ENCODE measurements around the gene COX8A.

The COX8A gene

GRCh38 chr11:64015935-64016845 is 41.8 kb downstream of the COX8A start:
- H3K27ac ChIP-seq (replicated peaks): no peak overlapping the region
- no peaks in the 10 kb centered on the region for H3K27me3 ChIP-seq (ENCODE audit: insufficient read depth, poor library complexity, severe bottlenecking)
- TF ChIP-seq GABPA (IDR thresholded peaks at IDR 0.05; ENCODE audit: low read depth) (no peak), POLR2AphosphoS5 (IDR thresholded peaks at IDR 0.05; ENCODE audit: low read depth) (no peak), SPI1 (IDR thresholded peaks at IDR 0.05; ENCODE audit: borderline replicate concordance, low read depth) (no peak)
- TF ChIP-seq, protein P1, sequence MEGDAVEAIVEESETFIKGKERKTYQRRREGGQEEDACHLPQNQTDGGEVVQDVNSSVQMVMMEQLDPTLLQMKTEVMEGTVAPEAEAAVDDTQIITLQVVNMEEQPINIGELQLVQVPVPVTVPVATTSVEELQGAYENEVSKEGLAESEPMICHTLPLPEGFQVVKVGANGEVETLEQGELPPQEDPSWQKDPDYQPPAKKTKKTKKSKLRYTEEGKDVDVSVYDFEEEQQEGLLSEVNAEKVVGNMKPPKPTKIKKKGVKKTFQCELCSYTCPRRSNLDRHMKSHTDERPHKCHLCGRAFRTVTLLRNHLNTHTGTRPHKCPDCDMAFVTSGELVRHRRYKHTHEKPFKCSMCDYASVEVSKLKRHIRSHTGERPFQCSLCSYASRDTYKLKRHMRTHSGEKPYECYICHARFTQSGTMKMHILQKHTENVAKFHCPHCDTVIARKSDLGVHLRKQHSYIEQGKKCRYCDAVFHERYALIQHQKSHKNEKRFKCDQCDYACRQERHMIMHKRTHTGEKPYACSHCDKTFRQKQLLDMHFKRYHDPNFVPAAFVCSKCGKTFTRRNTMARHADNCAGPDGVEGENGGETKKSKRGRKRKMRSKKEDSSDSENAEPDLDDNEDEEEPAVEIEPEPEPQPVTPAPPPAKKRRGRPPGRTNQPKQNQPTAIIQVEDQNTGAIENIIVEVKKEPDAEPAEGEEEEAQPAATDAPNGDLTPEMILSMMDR (IDR thresholded peaks at IDR 0.05; ENCODE audit: insufficient read depth, low read length): no peak
- TF ChIP-seq, protein P2, sequence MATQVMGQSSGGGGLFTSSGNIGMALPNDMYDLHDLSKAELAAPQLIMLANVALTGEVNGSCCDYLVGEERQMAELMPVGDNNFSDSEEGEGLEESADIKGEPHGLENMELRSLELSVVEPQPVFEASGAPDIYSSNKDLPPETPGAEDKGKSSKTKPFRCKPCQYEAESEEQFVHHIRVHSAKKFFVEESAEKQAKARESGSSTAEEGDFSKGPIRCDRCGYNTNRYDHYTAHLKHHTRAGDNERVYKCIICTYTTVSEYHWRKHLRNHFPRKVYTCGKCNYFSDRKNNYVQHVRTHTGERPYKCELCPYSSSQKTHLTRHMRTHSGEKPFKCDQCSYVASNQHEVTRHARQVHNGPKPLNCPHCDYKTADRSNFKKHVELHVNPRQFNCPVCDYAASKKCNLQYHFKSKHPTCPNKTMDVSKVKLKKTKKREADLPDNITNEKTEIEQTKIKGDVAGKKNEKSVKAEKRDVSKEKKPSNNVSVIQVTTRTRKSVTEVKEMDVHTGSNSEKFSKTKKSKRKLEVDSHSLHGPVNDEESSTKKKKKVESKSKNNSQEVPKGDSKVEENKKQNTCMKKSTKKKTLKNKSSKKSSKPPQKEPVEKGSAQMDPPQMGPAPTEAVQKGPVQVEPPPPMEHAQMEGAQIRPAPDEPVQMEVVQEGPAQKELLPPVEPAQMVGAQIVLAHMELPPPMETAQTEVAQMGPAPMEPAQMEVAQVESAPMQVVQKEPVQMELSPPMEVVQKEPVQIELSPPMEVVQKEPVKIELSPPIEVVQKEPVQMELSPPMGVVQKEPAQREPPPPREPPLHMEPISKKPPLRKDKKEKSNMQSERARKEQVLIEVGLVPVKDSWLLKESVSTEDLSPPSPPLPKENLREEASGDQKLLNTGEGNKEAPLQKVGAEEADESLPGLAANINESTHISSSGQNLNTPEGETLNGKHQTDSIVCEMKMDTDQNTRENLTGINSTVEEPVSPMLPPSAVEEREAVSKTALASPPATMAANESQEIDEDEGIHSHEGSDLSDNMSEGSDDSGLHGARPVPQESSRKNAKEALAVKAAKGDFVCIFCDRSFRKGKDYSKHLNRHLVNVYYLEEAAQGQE (IDR thresholded peaks at IDR 0.05; ENCODE audit: insufficient replicate concordance, low read depth): no peak
- no peak overlapping the region for H3K4me3 ChIP-seq (replicated peaks; ENCODE audit: insufficient read depth, low read length)
- DNase-seq (ENCODE audit: low read depth in 1 of 2, low spot score in 1 of 2): no peak

DNA sequence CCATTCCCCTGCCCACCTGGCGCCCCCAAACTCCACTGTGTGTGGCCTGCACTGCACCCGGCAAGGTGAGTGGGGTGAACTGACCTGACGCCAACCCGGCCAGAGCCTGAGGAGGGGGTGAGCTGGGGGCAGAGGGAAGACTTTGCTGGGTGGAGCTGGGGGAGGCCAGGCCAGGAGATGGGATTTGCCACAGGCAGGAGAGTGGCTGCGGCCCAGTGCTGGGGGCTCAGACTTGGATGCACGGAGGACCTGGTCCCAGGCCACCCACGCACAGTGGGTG is 43.5 kb downstream of the COX8A start:
- no peak for TF ChIP-seq SPI1 (IDR thresholded peaks at IDR 0.05; ENCODE audit: borderline replicate concordance, low read depth)
- TF ChIP-seq GABPA (IDR thresholded peaks at IDR 0.05; ENCODE audit: low read depth): no peak
- TF ChIP-seq, protein P1 (IDR thresholded peaks at IDR 0.05; ENCODE audit: insufficient read depth, low read length): no peak
- TF ChIP-seq POLR2AphosphoS5 (IDR thresholded peaks at IDR 0.05; ENCODE audit: low read depth): no peak

DNA sequence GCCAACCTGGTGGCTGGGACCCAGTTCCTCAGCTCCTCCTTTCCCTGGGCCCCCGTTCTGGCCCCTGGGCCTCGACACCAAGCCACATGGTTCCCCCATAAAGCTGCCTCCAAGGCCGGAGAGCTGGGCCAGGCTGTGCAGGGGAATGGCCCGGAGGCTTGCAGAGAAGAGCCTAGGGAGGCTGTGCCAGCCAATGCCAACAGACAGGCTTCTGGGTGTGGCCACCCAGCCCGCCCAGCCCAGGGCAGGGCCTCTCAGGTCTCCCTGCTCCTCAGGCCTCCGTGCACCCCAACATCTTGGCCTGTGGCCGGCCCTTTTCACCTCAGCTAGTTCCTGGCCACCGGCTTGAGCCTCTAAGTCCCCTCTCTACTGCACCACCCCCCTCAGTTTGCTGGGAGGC is 43.9 kb downstream of the COX8A start:
- TF ChIP-seq GABPA (IDR thresholded peaks at IDR 0.05; ENCODE audit: low read depth): no peak
- no peak for TF ChIP-seq SPI1 (IDR thresholded peaks at IDR 0.05; ENCODE audit: borderline replicate concordance, low read depth)
- TF ChIP-seq, protein P1 (IDR thresholded peaks at IDR 0.05; ENCODE audit: insufficient read depth, low read length): no peak
- no peak for TF ChIP-seq POLR2AphosphoS5 (IDR thresholded peaks at IDR 0.05; ENCODE audit: low read depth)
- TF ChIP-seq, protein P2 (IDR thresholded peaks at IDR 0.05; ENCODE audit: insufficient replicate concordance, low read depth): no peak
- Histone ChIP-seq H3K27ac (replicated peaks) (no peak overlapping the region), H3K27me3 (ENCODE audit: insufficient read depth, poor library complexity, severe bottlenecking) (no peaks in the 10 kb centered on the region), H3K4me3 (replicated peaks; ENCODE audit: insufficient read depth, low read length) (no peak overlapping the region)
- no peak for DNase-seq (ENCODE audit: low read depth in 1 of 2, low spot score in 1 of 2)

More for the DNA sequence above, 43.5 kb downstream of the COX8A start:
- no peak for DNase-seq (ENCODE audit: low read depth in 1 of 2, low spot score in 1 of 2)
- Histone ChIP-seq H3K4me3 (replicated peaks; ENCODE audit: insufficient read depth, low read length) (no peak overlapping the region), H3K27me3 (ENCODE audit: insufficient read depth, poor library complexity, severe bottlenecking) (no peaks in the 10 kb centered on the region), H3K27ac (replicated peaks) (no peak overlapping the region)

Data from HL-60 (cell line).